Measurements from ENCODE around the gene CLCN2. TPM values are rescaled to one million over a fixed set of nuclear protein-coding genes. Genes with fewer than 3 reads are reported as not detected.

CLCN2 gene
- total and polyA plus RNA-seq, 10 donors, result 1.6 to 6.4 (median 3.7) TPM

- DNase-seq, result no peak
- peaks cover 0 to 32% (median 2%) of the 10 kb centered on the region in 7 donors for H3K27me3 ChIP-seq (replicated peaks in 1 of 7)
- no peak overlapping the region for H3K27ac ChIP-seq
- H3K36me3 ChIP-seq, result peaks cover 0 to 16% (median 0%) of the 10 kb centered on the region in 6 donors
- peaks cover 0 to 11% (median 0%) of the 10 kb centered on the region in 6 donors for H3K4me1 ChIP-seq
- WGBS, 5 donors, result 88 to 94% (median 92%) methylated on average over 11 to 12 of the region's 12 CpGs
- H3K9me3 ChIP-seq, result no peaks in the 10 kb centered on the region
- intact Hi-C loops (cut with DNase I; ENCODE audit: low total_unique reads), result no loop called here
- TF ChIP-seq POLR2A (IDR thresholded peaks at IDR 0.05), result no peak
- TF ChIP-seq, protein P1, sequence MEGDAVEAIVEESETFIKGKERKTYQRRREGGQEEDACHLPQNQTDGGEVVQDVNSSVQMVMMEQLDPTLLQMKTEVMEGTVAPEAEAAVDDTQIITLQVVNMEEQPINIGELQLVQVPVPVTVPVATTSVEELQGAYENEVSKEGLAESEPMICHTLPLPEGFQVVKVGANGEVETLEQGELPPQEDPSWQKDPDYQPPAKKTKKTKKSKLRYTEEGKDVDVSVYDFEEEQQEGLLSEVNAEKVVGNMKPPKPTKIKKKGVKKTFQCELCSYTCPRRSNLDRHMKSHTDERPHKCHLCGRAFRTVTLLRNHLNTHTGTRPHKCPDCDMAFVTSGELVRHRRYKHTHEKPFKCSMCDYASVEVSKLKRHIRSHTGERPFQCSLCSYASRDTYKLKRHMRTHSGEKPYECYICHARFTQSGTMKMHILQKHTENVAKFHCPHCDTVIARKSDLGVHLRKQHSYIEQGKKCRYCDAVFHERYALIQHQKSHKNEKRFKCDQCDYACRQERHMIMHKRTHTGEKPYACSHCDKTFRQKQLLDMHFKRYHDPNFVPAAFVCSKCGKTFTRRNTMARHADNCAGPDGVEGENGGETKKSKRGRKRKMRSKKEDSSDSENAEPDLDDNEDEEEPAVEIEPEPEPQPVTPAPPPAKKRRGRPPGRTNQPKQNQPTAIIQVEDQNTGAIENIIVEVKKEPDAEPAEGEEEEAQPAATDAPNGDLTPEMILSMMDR (IDR thresholded peaks at IDR 0.05 in 8 of 11, conservative IDR thresholded peaks at IDR 0.05 in 3 of 11), result no peak
- TF ChIP-seq POLR2AphosphoS5 (IDR thresholded peaks at IDR 0.05), result no peak
- no peak overlapping the region for H3K4me3 ChIP-seq
These were observed 25.8 kb upstream of the CLCN2 start for GRCh38 chr3:184387174-184387714.

DNA sequence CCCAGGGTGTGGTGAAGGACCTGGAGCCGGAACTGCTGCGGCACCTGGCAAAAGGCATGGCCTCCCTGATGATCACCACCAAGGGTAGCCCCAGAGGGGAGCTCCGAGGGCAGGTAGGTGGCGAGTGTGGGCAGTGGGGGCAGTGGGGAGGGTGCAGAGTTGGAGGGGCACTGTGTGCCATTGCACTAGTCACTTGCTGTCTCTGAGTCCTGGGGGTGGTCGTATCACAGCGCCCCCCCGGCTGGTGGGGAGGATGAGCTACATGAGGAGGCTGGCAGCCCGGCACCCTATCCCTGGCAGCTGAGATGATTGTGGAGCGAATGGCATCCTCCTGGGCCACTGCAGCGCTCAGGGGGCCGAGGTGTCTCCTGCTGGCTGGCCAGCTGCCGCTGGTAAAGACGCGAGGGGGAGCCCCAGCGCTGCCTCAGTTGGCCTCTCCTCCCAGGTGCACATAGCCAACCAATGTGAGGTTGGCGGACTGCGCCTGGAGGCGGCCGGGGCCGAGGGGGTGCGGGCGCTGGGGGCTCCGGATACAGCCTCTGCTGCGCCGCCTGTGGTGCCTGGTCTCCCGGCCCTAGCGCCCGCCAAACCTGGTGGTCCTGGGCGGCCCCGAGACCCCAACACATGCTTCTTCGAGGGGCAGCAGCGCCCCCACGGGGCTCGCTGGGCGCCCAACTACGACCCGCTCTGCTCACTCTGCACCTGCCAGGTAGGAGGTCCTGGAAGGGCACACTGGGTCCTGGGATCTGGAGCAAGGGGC is 24.8 kb upstream of the CLCN2 start:
- Histone ChIP-seq H3K36me3 (peaks cover 0 to 16% (median 0%) of the 10 kb centered on the region in 6 donors), H3K27ac (no peak overlapping the region), H3K4me3 (no peak overlapping the region), H3K4me1 (peaks cover 4 to 22% (median 8%) of the 10 kb centered on the region in 6 donors), H3K9me3 (no peaks in the 10 kb centered on the region), H3K27me3 (replicated peaks in 1 of 7) (peaks cover 0 to 42% (median 11%) of the 10 kb centered on the region in 7 donors)
- no peak for DNase-seq
- 70 to 75% (median 74%) methylated on average over 13 to 37 of the region's 37 CpGs for WGBS, 5 donors
- TF ChIP-seq, protein P1 (IDR thresholded peaks at IDR 0.05 in 8 of 11, conservative IDR thresholded peaks at IDR 0.05 in 3 of 11), result no peak
- TF ChIP-seq POLR2A (IDR thresholded peaks at IDR 0.05) (no peak), POLR2AphosphoS5 (IDR thresholded peaks at IDR 0.05) (no peak)
- intact Hi-C loops (cut with DNase I; ENCODE audit: low total_unique reads), result no loop called here

DNA sequence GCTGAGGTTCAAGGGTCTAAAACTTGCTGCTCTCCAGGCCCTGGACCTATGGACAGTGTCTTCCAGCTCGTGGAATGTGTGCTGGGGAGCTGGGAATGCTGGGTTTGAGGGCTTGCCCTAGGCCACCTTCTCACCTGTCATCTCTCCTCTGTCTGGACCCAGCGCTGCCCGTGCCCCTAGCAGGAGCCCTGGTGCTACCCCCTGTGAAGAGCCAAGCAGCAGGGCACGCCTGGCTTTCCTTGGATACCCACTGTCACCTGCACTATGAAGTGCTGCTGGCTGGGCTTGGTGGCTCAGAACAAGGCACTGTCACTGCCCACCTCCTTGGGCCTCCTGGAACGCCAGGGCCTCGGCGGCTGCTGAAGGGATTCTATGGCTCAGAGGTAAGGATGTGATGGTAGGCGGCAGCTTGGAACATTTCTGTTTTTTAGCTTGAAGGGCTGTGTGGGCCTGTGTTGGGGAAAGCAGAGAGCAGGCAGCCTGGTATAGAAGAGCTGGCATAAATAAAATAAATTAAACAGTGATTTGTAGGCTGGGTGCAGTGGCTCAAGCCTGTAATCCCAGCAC is 23.5 kb upstream of the CLCN2 start:
- intact Hi-C loops (cut with DNase I; ENCODE audit: low total_unique reads), result no loop called here
- whole genome bisulfite sequencing, 5 donors, result 87 to 96% (median 94%) methylated on average over 4 to 8 of the region's 8 CpGs
- TF ChIP-seq POLR2A (IDR thresholded peaks at IDR 0.05) (no peak), POLR2AphosphoS5 (IDR thresholded peaks at IDR 0.05) (no peak)
- TF ChIP-seq, protein P1 (IDR thresholded peaks at IDR 0.05 in 8 of 11, conservative IDR thresholded peaks at IDR 0.05 in 3 of 11), result no peak
- Histone ChIP-seq H3K9me3 (no peaks in the 10 kb centered on the region), H3K27ac (no peak overlapping the region), H3K36me3 (peaks cover 0 to 16% (median 0%) of the 10 kb centered on the region in 6 donors), H3K4me1 (peaks cover 7 to 33% (median 16%) of the 10 kb centered on the region in 6 donors), H3K27me3 (replicated peaks in 1 of 7) (peaks cover 0 to 55% (median 23%) of the 10 kb centered on the region in 7 donors), H3K4me3 (no peak overlapping the region)
- DNase-seq, result no peak

- TF ChIP-seq, protein P1 (IDR thresholded peaks at IDR 0.05 in 8 of 11, conservative IDR thresholded peaks at IDR 0.05 in 3 of 11), result no peak
- TF ChIP-seq POLR2A (IDR thresholded peaks at IDR 0.05) (no peak), POLR2AphosphoS5 (IDR thresholded peaks at IDR 0.05) (no peak)
- Histone ChIP-seq H3K4me3 (no peak overlapping the region), H3K36me3 (peaks cover 0 to 16% (median 0%) of the 10 kb centered on the region in 6 donors), H3K4me1 (peaks cover 7 to 33% (median 16%) of the 10 kb centered on the region in 6 donors), H3K9me3 (no peaks in the 10 kb centered on the region), H3K27ac (no peak overlapping the region), H3K27me3 (replicated peaks in 1 of 7) (peaks cover 0 to 61% (median 26%) of the 10 kb centered on the region in 7 donors)
- DNase-seq, result no peak
- intact Hi-C loops (cut with DNase I; ENCODE audit: low total_unique reads), result no loop called here
- WGBS, 5 donors, result 58 to 79% (median 68%) methylated on average over 4 to 9 of the region's 9 CpGs
These were observed 22.9 kb upstream of the CLCN2 start for GRCh38 chr3:184384342-184384741.

Measured in spleen (tissue), 11 donors.